Neuronal stem cell (in vitro differentiated cells): ENCODE measurements around the gene CDHR4.

Experiments
- DNase-seq: peaks from one replicate; pipeline ENCODE4 v3.0.0-alpha.2; 2013; ENCODE audit warnings: low spot score
- H2AFZ ChIP-seq: one replicate; pipeline ENCODE4 v1.6.1; 2013; ENCODE audit warnings: mild to moderate bottlenecking, low read length, inconsistent platforms
- H2AK5ac ChIP-seq: 2 replicates; pipeline ENCODE4 v1.6.1; 2013; ENCODE audit warnings: low read depth, mild to moderate bottlenecking, inconsistent platforms, low read length, moderate library complexity, mixed read lengths
- H2BK120ac ChIP-seq: 2 replicates; pipeline ENCODE4 v1.6.1; 2013; ENCODE audit warnings: low read depth, mild to moderate bottlenecking, inconsistent platforms, low read length, moderate library complexity, mixed read lengths
- H2BK12ac ChIP-seq: one replicate; pipeline ENCODE4 v1.6.1; 2013; ENCODE audit warnings: low read length, inconsistent platforms
- H2BK15ac ChIP-seq: 2 replicates; pipeline ENCODE4 v1.6.1; 2013; ENCODE audit warnings: mild to moderate bottlenecking, low read length, inconsistent platforms, mixed read lengths
- H2BK5ac ChIP-seq: one replicate; pipeline ENCODE4 v1.6.1; 2013; ENCODE audit warnings: inconsistent platforms, mild to moderate bottlenecking, low read length, moderate library complexity
- H3K14ac ChIP-seq: one replicate; pipeline ENCODE4 v1.6.1; 2013; ENCODE audit warnings: low read length, inconsistent platforms
- H3K18ac ChIP-seq: 2 replicates; pipeline ENCODE4 v1.6.1; 2013; ENCODE audit warnings: low read length, inconsistent platforms
- H3K23ac ChIP-seq: 2 replicates; pipeline ENCODE4 v1.6.1; 2013; ENCODE audit warnings: low read depth, mild to moderate bottlenecking, mixed read lengths, low read length, inconsistent platforms; ENCODE audit not compliant: poor library complexity
- H3K27ac ChIP-seq: replicated peaks from 3 replicates; pipeline ENCODE4 v1.5.1; 2013; ENCODE audit warnings: low read length, inconsistent platforms
- H3K27me3 ChIP-seq, 3 experiments: 2 replicates each; pipeline ENCODE4 v1.6.1; 2013; ENCODE audit warnings: low read length in 3 of 3, mild to moderate bottlenecking in 2 of 3, inconsistent platforms in 1 of 3, low read depth in 1 of 3, mixed read lengths in 1 of 3, moderate library complexity in 1 of 3; ENCODE audit not compliant: control insufficient read depth in 3 of 3, insufficient read depth in 3 of 3
- H3K36me3 ChIP-seq, 2 donors: replicated peaks in 1 of 2; 2 replicates each; pipeline ENCODE4 v1.6.1; 2013; ENCODE audit warnings: low read length in 2 of 2; ENCODE audit not compliant: control insufficient read depth in 2 of 2, insufficient read depth in 2 of 2
- H3K4ac ChIP-seq: 2 replicates; pipeline ENCODE4 v1.6.1; 2013; ENCODE audit warnings: inconsistent platforms, mild to moderate bottlenecking, low read length, moderate library complexity
- H3K4me1 ChIP-seq, 2 donors: 1 replicate in 1 of 2; 2 replicates in 1 of 2; pipeline ENCODE4 v1.6.1; 2013; ENCODE audit warnings: low read length in 2 of 2, low read depth in 1 of 2; ENCODE audit not compliant: control insufficient read depth in 2 of 2, insufficient read depth in 1 of 2
- H3K4me2 ChIP-seq: one replicate; pipeline ENCODE4 v1.6.1; 2013; ENCODE audit warnings: mild to moderate bottlenecking, low read length, inconsistent platforms; ENCODE audit not compliant: insufficient read depth, poor library complexity, severe bottlenecking
- H3K4me3 ChIP-seq, 2 donors: 2 replicates each; pipeline ENCODE4 v1.5.1; 2013; ENCODE audit warnings: low read length in 2 of 2, mild to moderate bottlenecking in 2 of 2, inconsistent platforms in 1 of 2, moderate library complexity in 1 of 2
- H3K79me1 ChIP-seq: one replicate; pipeline ENCODE4 v1.6.1; 2013; ENCODE audit warnings: low read depth, mild to moderate bottlenecking, inconsistent platforms, low read length, moderate library complexity
- H3K9ac ChIP-seq: one replicate; pipeline ENCODE4 v1.6.1; 2013; ENCODE audit warnings: mild to moderate bottlenecking, low read depth, low read length, inconsistent platforms; ENCODE audit not compliant: poor library complexity
- H3K9me3 ChIP-seq, 2 donors: replicated peaks in 1 of 2; 2 replicates each; pipeline versions ENCODE3 to v1.6.1; 2013; ENCODE audit warnings: low read length in 2 of 2, mild to moderate bottlenecking in 2 of 2, inconsistent platforms in 1 of 2, low read depth in 1 of 2, mixed read lengths in 1 of 2, moderate library complexity in 1 of 2; ENCODE audit not compliant: control insufficient read depth in 2 of 2, insufficient read depth in 1 of 2
- H4K8ac ChIP-seq: one replicate; pipeline ENCODE4 v1.6.1; 2013; ENCODE audit warnings: low read depth, mild to moderate bottlenecking, inconsistent platforms, low read length, moderate library complexity
- H4K91ac ChIP-seq: one replicate; pipeline ENCODE4 v1.6.1; 2013; ENCODE audit warnings: low read length, low read depth, mild to moderate bottlenecking, inconsistent platforms; ENCODE audit not compliant: poor library complexity
- WGBS, 2 donors: extraction: QIAGEN DNeasy Blood & Tissue Kit; methylation state at CpG; one replicate each; pipeline ENCODE4 v1.1.7; 2013; ENCODE audit warnings: missing lambda C conversion rate in 2 of 2, mixed read lengths in 1 of 2; ENCODE audit not compliant: insufficient read length in 2 of 2, insufficient replicate concordance in 1 of 2; ENCODE audit errors: extremely low coverage in 2 of 2; 5-methylcytosine and 5-hydroxymethylcytosine counted together

Gene CDHR4

GRCh38 chr3:49761661-49762060 lies 38.0 kb downstream of the CDHR4 start:
- DNase-seq, result no peak
- H3K14ac ChIP-seq, result no peak overlapping the region
- H3K36me3 ChIP-seq, result peaks cover 0 to 26% of the 10 kb centered on the region in 2 donors
- no peak overlapping the region for H3K23ac ChIP-seq
- peaks cover 0 to 3% of the 10 kb centered on the region in 2 donors for H3K9me3 ChIP-seq
- H3K9ac ChIP-seq, result no peak overlapping the region
- H2BK12ac ChIP-seq, result no peak overlapping the region
- H4K8ac ChIP-seq, result no peak overlapping the region
- no peak overlapping the region for H3K4me2 ChIP-seq
- no peak overlapping the region for H3K4me3 ChIP-seq
- no peak overlapping the region for H2BK120ac ChIP-seq
- H2BK15ac ChIP-seq, result no peak overlapping the region
- no peak overlapping the region for H2AFZ ChIP-seq
- no peaks in the 10 kb centered on the region for H3K4me1 ChIP-seq
- H2AK5ac ChIP-seq, result no peak overlapping the region
- H3K27ac ChIP-seq, result no peak overlapping the region
- no peaks in the 10 kb centered on the region for H3K79me1 ChIP-seq
- H3K27me3 ChIP-seq, result no peaks in the 10 kb centered on the region
- WGBS, 2 donors, result no CpG with 5 or more reads among the region's 3 CpGs
- no peak overlapping the region for H3K18ac ChIP-seq
- no peak overlapping the region for H2BK5ac ChIP-seq
- H4K91ac ChIP-seq, result no peak overlapping the region
- H3K4ac ChIP-seq, result no peak overlapping the region

- H3K4me1 ChIP-seq, result no peaks in the 10 kb centered on the region
- H3K9me3 ChIP-seq, result no peaks in the 10 kb centered on the region
- no peak overlapping the region for H2AK5ac ChIP-seq
These were observed 40.4 kb downstream of the CDHR4 start for GRCh38 chr3:49759226-49759625.

GRCh38 chr3:49757197-49757596 lies 42.5 kb downstream of the CDHR4 start:
- no peak overlapping the region for H3K14ac ChIP-seq
- no peak overlapping the region for H3K27ac ChIP-seq
- no peak overlapping the region for H3K9ac ChIP-seq
- H2BK5ac ChIP-seq, result no peak overlapping the region
- H2BK120ac ChIP-seq, result no peak overlapping the region
- no peaks in the 10 kb centered on the region for H3K4me1 ChIP-seq
- no peak overlapping the region for H2AFZ ChIP-seq
- H3K36me3 ChIP-seq, result peaks cover 0 to 11% of the 10 kb centered on the region in 2 donors
- no peak overlapping the region for H3K4ac ChIP-seq
- no peak overlapping the region for H2BK15ac ChIP-seq
- no peaks in the 10 kb centered on the region for H3K9me3 ChIP-seq
- no peak overlapping the region for H4K91ac ChIP-seq
- H2AK5ac ChIP-seq, result no peak overlapping the region
- no peak overlapping the region for H3K23ac ChIP-seq
- H3K79me1 ChIP-seq, result no peaks in the 10 kb centered on the region
- no peak overlapping the region for H3K4me2 ChIP-seq
- no peak overlapping the region for H4K8ac ChIP-seq
- H3K4me3 ChIP-seq, result no peak overlapping the region
- H3K27me3 ChIP-seq, result no peaks in the 10 kb centered on the region
- no peak for DNase-seq
- H2BK12ac ChIP-seq, result no peak overlapping the region
- H3K18ac ChIP-seq, result no peak overlapping the region
- WGBS, 2 donors, result no CpG with 5 or more reads among the region's 2 CpGs

More at GRCh38 chr3:49759226-49759625, 40.4 kb downstream of the CDHR4 start:
- no CpG with 5 or more reads among the region's 1 CpG for WGBS, 2 donors
- Histone ChIP-seq H3K4me2 (no peak overlapping the region), H3K4ac (no peak overlapping the region), H2BK15ac (no peak overlapping the region), H3K27ac (no peak overlapping the region), H3K9ac (no peak overlapping the region), H3K23ac (no peak overlapping the region), H4K91ac (no peak overlapping the region), H3K4me3 (no peak overlapping the region), H2AFZ (no peak overlapping the region), H2BK12ac (no peak overlapping the region), H3K79me1 (no peaks in the 10 kb centered on the region), H3K18ac (no peak overlapping the region), H2BK120ac (no peak overlapping the region), H3K14ac (no peak overlapping the region), H4K8ac (no peak overlapping the region), H2BK5ac (no peak overlapping the region), H3K36me3 (peaks cover 0 to 20% of the 10 kb centered on the region in 2 donors), H3K27me3 (no peaks in the 10 kb centered on the region)
- DNase-seq, result no peak

- no peak for DNase-seq
- no CpG with 5 or more reads among the region's 1 CpG for WGBS, 2 donors
- Histone ChIP-seq H2AFZ (no peak overlapping the region), H4K8ac (no peak overlapping the region), H2BK12ac (no peak overlapping the region), H3K36me3 (peaks cover 0 to 14% of the 10 kb centered on the region in 2 donors), H2BK15ac (no peak overlapping the region), H3K23ac (no peak overlapping the region), H3K9ac (no peak overlapping the region), H3K18ac (no peak overlapping the region), H2BK120ac (no peak overlapping the region), H2AK5ac (no peak overlapping the region), H3K14ac (no peak overlapping the region), H3K9me3 (no peaks in the 10 kb centered on the region), H4K91ac (no peak overlapping the region), H3K4ac (no peak overlapping the region), H3K4me1 (no peaks in the 10 kb centered on the region), H3K4me3 (no peak overlapping the region), H3K79me1 (no peaks in the 10 kb centered on the region), H2BK5ac (no peak overlapping the region), H3K27me3 (no peaks in the 10 kb centered on the region), H3K4me2 (no peak overlapping the region), H3K27ac (no peak overlapping the region)
These were observed 43.6 kb downstream of the CDHR4 start for GRCh38 chr3:49756036-49756435.
